MCF 10A (cell line): ENCODE results near the gene ISM1. TPM values are rescaled to one million over a fixed set of nuclear protein-coding genes. Genes with fewer than 3 reads are reported as not detected.

Experiments
- BruUV-seq: library from RNA; stranded (reverse); fragments of 400-500 nt; replicated peaks from 2 replicates; lab custom pipeline; 2021; lab: Mats Ljungman, UMichigan
- CTCF ChIA-PET: fragments of 300-600 bp; sonication (Branson Sonifier 250); formaldehyde crosslinking; extraction: SDS; loops from one replicate; lab custom pipeline; 2021; ENCODE audit warnings: antibody characterized with exemption, inconsistent platforms; lab: Yijun Ruan, JAX
- POLR2A ChIA-PET: fragments of 300-600, 350-650 bp; sonication (Branson Sonifier 250); formaldehyde crosslinking; extraction: SDS; loops from one replicate; lab custom pipeline; 2020; ENCODE audit warnings: antibody characterized with exemption, inconsistent platforms; lab: Yijun Ruan, JAX
- DNase-seq: peaks from one replicate; pipeline ENCODE4 v3.0.0-alpha.2; 2018; ENCODE audit not compliant: unreplicated experiment
- H3K27ac Mint-ChIP-seq: one replicate; pipeline ENCODE4 v1.8.0; 2022; ENCODE audit warnings: mild to moderate bottlenecking, low read depth, mixed read lengths; ENCODE audit not compliant: unreplicated experiment
- H3K27me3 Mint-ChIP-seq: one replicate; pipeline ENCODE4 v1.8.0; 2022; ENCODE audit warnings: mixed read lengths; ENCODE audit not compliant: insufficient read depth, unreplicated experiment
- H3K36me3 Mint-ChIP-seq: one replicate; pipeline ENCODE4 v1.8.0; 2022; ENCODE audit warnings: mild to moderate bottlenecking, moderate library complexity, mixed read lengths; ENCODE audit not compliant: insufficient read depth, unreplicated experiment
- H3K4me1 Mint-ChIP-seq: one replicate; pipeline ENCODE4 v1.8.0; 2022; ENCODE audit warnings: mixed read lengths; ENCODE audit not compliant: insufficient read depth, unreplicated experiment
- H3K4me3 Mint-ChIP-seq: one replicate; pipeline ENCODE4 v1.8.0; 2022; ENCODE audit warnings: mild to moderate bottlenecking, moderate library complexity, mixed read lengths; ENCODE audit not compliant: unreplicated experiment
- H3K9me3 Mint-ChIP-seq: one replicate; pipeline ENCODE4 v1.8.0; 2022; ENCODE audit warnings: mixed read lengths; ENCODE audit not compliant: unreplicated experiment
- CTCF ChIP-seq: fragments of 200-600 bp; IDR thresholded peaks from one replicate; pipeline ENCODE4 v1.8.0; 2022; ENCODE audit warnings: antibody characterized with exemption, mild to moderate bottlenecking; ENCODE audit not compliant: unreplicated experiment
- intact Hi-C: fragments of 100-400 bp; cut with micrococcal nuclease; formaldehyde crosslinking; loops from 2 replicates; pipeline ENCODE4 v1.14.1; 2022
- total RNA-seq: library from RNA; stranded (reverse); gene quantifications from 2 replicates; pipeline ENCODE4 v1.2.3, GENCODE V29; 2022

ISM1 gene
- total RNA-seq, 1 experiment from 2014 or later: 1.0 TPM

GRCh38 chr20:13325033-13325432 lies 104.0 kb downstream of the ISM1 start:
- peak; percentile 38 for TF ChIP-seq CTCF
- intact Hi-C loops: loop anchor here (1.0 kb wide), 1 partner anchor 221 kb away; no protein-coding TSS in a partner anchor
- no peaks in the 10 kb centered on the region for H3K9me3 Mint-ChIP-seq
- ChIA-PET POLR2A (interaction anchor here (0.7 to 1.4 kb wide), 2 partner anchors 15 to 222 kb away, joined by 4 read pairs; no protein-coding TSS in a partner anchor), CTCF (interaction anchor here (0.6 to 5.7 kb wide), 20 partner anchors 13 to 673 kb away, joined by 3 to 58 read pairs (median 4); no protein-coding TSS in a partner anchor)
- peak; percentile 51 for DNase-seq
- H3K36me3 Mint-ChIP-seq: no peaks in the 10 kb centered on the region
- no peaks in the 10 kb centered on the region for H3K4me1 Mint-ChIP-seq
- H3K27ac Mint-ChIP-seq: no peak overlapping the region
- no peaks in the 10 kb centered on the region for H3K27me3 Mint-ChIP-seq
- no TSS peak for BruUV-seq
- H3K4me3 Mint-ChIP-seq: no peak overlapping the region

DNA sequence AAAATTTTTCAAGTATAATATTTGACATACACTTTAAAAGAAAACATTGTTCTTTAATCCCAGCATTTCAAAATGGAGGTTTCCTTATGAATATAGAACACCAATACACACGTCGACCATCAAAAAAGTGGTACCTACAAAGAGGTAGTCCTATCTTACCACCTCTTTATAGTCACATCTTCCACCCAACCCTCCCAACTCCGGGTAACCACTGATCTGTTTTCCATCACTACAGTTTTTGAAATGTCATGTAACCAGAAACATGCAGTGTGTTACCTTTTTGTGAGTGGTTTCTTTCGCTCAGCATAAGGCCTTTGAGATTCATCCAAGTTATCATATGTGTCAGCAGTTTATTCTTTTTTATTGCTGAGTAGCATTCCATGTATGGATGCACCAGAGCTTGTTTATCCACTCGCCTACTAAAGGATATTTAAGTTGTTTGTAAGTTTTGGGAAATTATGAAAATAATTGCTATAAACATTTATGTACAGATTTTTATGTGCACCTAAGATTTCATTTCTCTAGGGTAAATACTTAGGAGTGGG lies 104.8 kb downstream of the ISM1 start:
- Mint-ChIP-seq H3K27me3 (no peaks in the 10 kb centered on the region), H3K27ac (no peak overlapping the region), H3K36me3 (no peaks in the 10 kb centered on the region), H3K4me3 (no peak overlapping the region), H3K9me3 (no peaks in the 10 kb centered on the region), H3K4me1 (no peaks in the 10 kb centered on the region)
- no peak for DNase-seq
- no TSS peak for BruUV-seq
- ChIA-PET POLR2A (interaction anchor here (0.6 kb wide), 1 partner anchor 131 kb away, joined by 3 read pairs; no protein-coding TSS in a partner anchor), CTCF (no interaction called here)
- intact Hi-C loops: loop anchor here (1.0 kb wide), 1 partner anchor 220 kb away; no protein-coding TSS in a partner anchor
- TF ChIP-seq CTCF: no peak

GRCh38 chr20:13331536-13331935 lies 110.5 kb downstream of the ISM1 start:
- no peaks in the 10 kb centered on the region for H3K27me3 Mint-ChIP-seq
- ChIA-PET POLR2A (interaction anchor here (0.6 kb wide), 1 partner anchor 33 kb away, joined by 3 read pairs; no protein-coding TSS in a partner anchor), CTCF (interaction anchor here (0.6 kb wide), 1 partner anchor 212 kb away, joined by 3 read pairs; no protein-coding TSS in a partner anchor)
- H3K4me1 Mint-ChIP-seq: peaks cover 11% of the 10 kb centered on the region
- BruUV-seq: no TSS peak
- TF ChIP-seq CTCF: no peak
- H3K4me3 Mint-ChIP-seq: no peak overlapping the region
- DNase-seq: no peak
- no peak overlapping the region for H3K27ac Mint-ChIP-seq
- intact Hi-C loops: no loop called here
- no peaks in the 10 kb centered on the region for H3K36me3 Mint-ChIP-seq
- no peaks in the 10 kb centered on the region for H3K9me3 Mint-ChIP-seq

DNA sequence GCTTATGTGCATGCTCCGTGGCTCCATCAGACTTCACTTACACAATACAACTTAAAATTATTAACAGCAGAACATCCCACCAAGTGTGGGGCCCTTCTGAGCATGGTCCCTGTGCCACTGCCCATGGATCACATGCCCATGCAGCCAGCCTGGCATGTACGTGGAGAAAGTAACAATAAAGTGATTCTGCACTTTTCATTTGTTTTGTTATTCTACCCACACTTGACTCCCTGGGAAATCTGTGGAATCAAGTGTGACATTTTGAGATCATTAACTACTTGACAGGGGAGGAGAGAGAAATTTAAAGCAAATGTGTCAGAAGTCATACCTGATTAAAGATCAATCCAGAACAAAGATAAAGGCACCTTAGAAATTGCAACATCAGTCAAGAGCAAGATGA lies 112.0 kb downstream of the ISM1 start:
- Mint-ChIP-seq H3K27ac (no peak overlapping the region), H3K4me3 (no peak overlapping the region), H3K27me3 (no peaks in the 10 kb centered on the region), H3K36me3 (no peaks in the 10 kb centered on the region), H3K4me1 (peaks cover 11% of the 10 kb centered on the region), H3K9me3 (no peaks in the 10 kb centered on the region)
- no TSS peak for BruUV-seq
- TF ChIP-seq CTCF: no peak
- POLR2A ChIA-PET: interaction anchor here (1.0 kb wide), 1 partner anchor 130 kb away, joined by 3 read pairs; no protein-coding TSS in a partner anchor
- intact Hi-C loops: no loop called here
- DNase-seq: no peak
- CTCF ChIA-PET: no interaction called here
